ENCODE results near the gene CD300LD. TPM values are rescaled to one million over a fixed set of nuclear protein-coding genes. Genes with fewer than 3 reads are reported as not detected.
A peak's percentile ranks its signal among the peaks of the same experiment; 100 is the strongest.

Gene CD300LD
- polyA plus RNA-seq, 3 donors = 0.33 to 0.50 (median 0.41) TPM

DNA sequence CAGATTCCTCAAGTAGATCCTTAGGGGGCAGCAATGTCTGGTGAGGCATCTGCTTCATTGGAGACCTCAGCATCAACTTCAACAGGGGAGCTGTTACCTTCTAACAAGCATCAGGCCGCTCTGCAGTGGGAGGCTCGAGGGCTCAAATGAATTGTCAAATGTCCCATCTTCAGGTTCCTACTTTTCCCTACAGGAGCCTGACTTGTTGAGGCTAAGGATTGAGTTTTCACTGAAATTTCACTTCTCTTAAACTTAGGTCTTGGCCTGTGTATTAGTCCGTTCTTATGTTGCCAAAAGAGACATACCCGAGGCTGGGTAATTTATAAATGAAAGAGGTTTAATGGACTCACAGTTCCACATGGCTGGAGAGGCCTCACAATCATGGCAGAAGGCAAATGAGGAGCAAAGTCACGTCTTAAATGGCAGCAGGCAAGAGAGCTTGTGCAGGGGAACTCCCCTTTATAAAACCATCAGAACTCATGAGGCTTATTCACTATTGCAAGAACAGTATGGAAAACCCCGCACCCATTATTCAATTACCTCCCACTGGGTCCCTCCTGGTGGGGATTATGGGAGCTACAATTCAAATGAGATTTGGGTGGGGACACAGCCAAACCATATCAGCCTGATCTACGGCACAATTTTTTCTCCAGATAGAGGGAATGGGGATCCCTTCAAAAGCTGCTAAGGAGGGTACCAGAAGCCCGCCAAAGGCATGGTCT lies 5.1 kb upstream of the CD300LD start:
- 100% methylated on average over 1 of the region's 8 CpGs for WGBS (ENCODE audit: insufficient coverage)
- Histone ChIP-seq H3K27me3 (ENCODE audit: control insufficient read depth in 2 of 2, insufficient read depth in 2 of 2, low read length in 2 of 2) (no peaks in the 10 kb centered on the region), H3K4me3 (replicated peaks in 1 of 3; ENCODE audit: low read depth in 2 of 3, low read length in 3 of 3) (no peak overlapping the region), H4K20me1 (ENCODE audit: insufficient read depth, low read length) (no peaks in the 10 kb centered on the region), H3K36me3 (replicated peaks in 1 of 2; ENCODE audit: control insufficient read depth in 1 of 2, insufficient read depth in 2 of 2, low read length in 2 of 2) (no peaks in the 10 kb centered on the region), H3K9ac (ENCODE audit: insufficient read depth, low read length, poor library complexity, severe bottlenecking) (no peak overlapping the region), H3K4me2 (replicated peaks; ENCODE audit: extremely low read depth, low read length, poor library complexity, severe bottlenecking) (no peak overlapping the region), H3K79me2 (ENCODE audit: insufficient read depth, low read length) (no peaks in the 10 kb centered on the region), H3K4me1 (ENCODE audit: control insufficient read depth in 1 of 2, insufficient read depth in 2 of 2, low read length in 2 of 2) (peaks cover 81 to 83% of the 10 kb centered on the region in 2 donors), H3K9me3 (replicated peaks in 1 of 2; ENCODE audit: control insufficient read depth in 1 of 2, insufficient read depth in 1 of 2, low read length in 2 of 2) (no peaks in the 10 kb centered on the region), H2AFZ (ENCODE audit: insufficient read depth, low read depth, low read length, poor library complexity, severe bottlenecking) (no peak overlapping the region), H3K27ac (ENCODE audit: low read depth in 1 of 2, low read length in 2 of 2) (peak overlapping the region in 1 of 2 donors; percentile 7)
- Mint-ChIP-seq H3K27me3 (ENCODE audit: low read depth in 3 of 3) (peaks cover 0 to 10% (median 4%) of the 10 kb centered on the region in 3 donors), H3K9me3 (peaks cover 0 to 3% (median 0%) of the 10 kb centered on the region in 7 donors), H3K36me3 (peaks cover 0 to 25% of the 10 kb centered on the region in 2 donors), H3K4me3 (no peak overlapping the region), H3K4me1 (peaks cover 80% of the 10 kb centered on the region), H3K27ac (peak overlapping the region in 4 of 7 donors; percentile 42 to 88 (median 67))
- intact Hi-C loops (cut with micrococcal nuclease) = loop anchor here in 1 of 2 donors (5.0 kb wide), 1 partner anchor 60 kb away; no protein-coding TSS in a partner anchor
- TF ChIP-seq CTCF (IDR thresholded peaks at IDR 0.05) = no peak
- DNase-seq = peak in 1 of 3 donors; percentile 72

GRCh38 chr17:74595037-74595750 lies 3.1 kb upstream of the CD300LD start:
- H3K9me3 Mint-ChIP-seq = peaks cover 0 to 3% (median 0%) of the 10 kb centered on the region in 7 donors
- TF ChIP-seq CTCF (IDR thresholded peaks at IDR 0.05) = no peak
- peaks cover 68 to 72% of the 10 kb centered on the region in 2 donors for H3K4me1 ChIP-seq (ENCODE audit: control insufficient read depth in 1 of 2, insufficient read depth in 2 of 2, low read length in 2 of 2)
- peaks cover 68% of the 10 kb centered on the region for H3K4me1 Mint-ChIP-seq
- H2AFZ ChIP-seq (ENCODE audit: insufficient read depth, low read depth, low read length, poor library complexity, severe bottlenecking) = no peak overlapping the region
- intact Hi-C loops (cut with micrococcal nuclease) = loop anchor here in 1 of 2 donors (5.0 kb wide), 1 partner anchor 58 kb away; no protein-coding TSS in a partner anchor
- no peaks in the 10 kb centered on the region for H3K27me3 ChIP-seq (ENCODE audit: control insufficient read depth in 2 of 2, insufficient read depth in 2 of 2, low read length in 2 of 2)
- H3K79me2 ChIP-seq (ENCODE audit: insufficient read depth, low read length) = no peaks in the 10 kb centered on the region
- peak overlapping the region in 1 of 2 donors; percentile 35 for H3K4me3 Mint-ChIP-seq
- peak overlapping the region; percentile 12 for H3K4me2 ChIP-seq (replicated peaks; ENCODE audit: extremely low read depth, low read length, poor library complexity, severe bottlenecking)
- 4% methylated on average over 2 of the region's 6 CpGs for WGBS (ENCODE audit: insufficient coverage)
- H3K36me3 ChIP-seq (replicated peaks in 1 of 2; ENCODE audit: control insufficient read depth in 1 of 2, insufficient read depth in 2 of 2, low read length in 2 of 2) = no peaks in the 10 kb centered on the region
- H3K27ac ChIP-seq (ENCODE audit: low read depth in 1 of 2, low read length in 2 of 2) = peak overlapping the region; percentile 23 to 29
- no peak overlapping the region for H3K9ac ChIP-seq (ENCODE audit: insufficient read depth, low read length, poor library complexity, severe bottlenecking)
- no peaks in the 10 kb centered on the region for H4K20me1 ChIP-seq (ENCODE audit: insufficient read depth, low read length)
- peaks cover 0 to 13% of the 10 kb centered on the region in 2 donors for H3K36me3 Mint-ChIP-seq
- no peak overlapping the region for H3K4me3 ChIP-seq (replicated peaks in 1 of 3; ENCODE audit: low read depth in 2 of 3, low read length in 3 of 3)
- H3K9me3 ChIP-seq (replicated peaks in 1 of 2; ENCODE audit: control insufficient read depth in 1 of 2, insufficient read depth in 1 of 2, low read length in 2 of 2) = no peaks in the 10 kb centered on the region
- H3K27me3 Mint-ChIP-seq (ENCODE audit: low read depth in 3 of 3) = peaks cover 3 to 14% (median 7%) of the 10 kb centered on the region in 3 donors
- peak overlapping the region; percentile 54 to 85 (median 75) for H3K27ac Mint-ChIP-seq
- peak; percentile 37 to 68 (median 67) for DNase-seq
